Measurements from ENCODE around the gene SFMBT2. TPM values are rescaled to one million over a fixed set of nuclear protein-coding genes. Genes with fewer than 3 reads are reported as not detected.

Gene SFMBT2
- total RNA-seq, 2 donors from 2014 or later = 7.9 TPM

- Histone ChIP-seq H3K9me3 (no peaks in the 10 kb centered on the region), H3K4me3 (no peak overlapping the region), H3K36me3 (no peaks in the 10 kb centered on the region), H3K27ac (no peak overlapping the region), H3K27me3 (no peaks in the 10 kb centered on the region), H3K4me1 (no peaks in the 10 kb centered on the region)
- no peak for DNase-seq (ENCODE audit: low spot score)
- TF ChIP-seq CTCF (IDR thresholded peaks at IDR 0.05) = no peak
Observed at GRCh38 chr10:7117177-7117799, 293.5 kb downstream of the SFMBT2 start.

GRCh38 chr10:7111561-7111960 is 299.3 kb downstream of the SFMBT2 start:
- DNase-seq (ENCODE audit: low spot score) = no peak
- no peaks in the 10 kb centered on the region for H3K36me3 ChIP-seq
- H3K9me3 ChIP-seq = no peaks in the 10 kb centered on the region
- TF ChIP-seq CTCF (IDR thresholded peaks at IDR 0.05) = no peak
- no peaks in the 10 kb centered on the region for H3K4me1 ChIP-seq
- no peaks in the 10 kb centered on the region for H3K27me3 ChIP-seq
- no peak overlapping the region for H3K27ac ChIP-seq
- H3K4me3 ChIP-seq = no peak overlapping the region

- Histone ChIP-seq H3K27me3 (no peaks in the 10 kb centered on the region), H3K36me3 (no peaks in the 10 kb centered on the region), H3K4me1 (no peaks in the 10 kb centered on the region), H3K4me3 (no peak overlapping the region), H3K27ac (no peak overlapping the region), H3K9me3 (no peaks in the 10 kb centered on the region)
- no peak for TF ChIP-seq CTCF (IDR thresholded peaks at IDR 0.05)
- no peak for DNase-seq (ENCODE audit: low spot score)
Observed at GRCh38 chr10:7111089-7111488, 299.7 kb downstream of the SFMBT2 start.

Data from right atrium auricular region (tissue), 2 donors.